Activated CD8-positive, alpha-beta memory T cell treated with anti-CD3 and anti-CD28 coated beads for 36 hours (primary cell): Measurements from ENCODE around the gene CACNA2D2. TPM values are rescaled to one million over a fixed set of nuclear protein-coding genes. Genes with fewer than 3 reads are reported as not detected.

Experiments
- CTCF ChIA-PET: fragments of 350-600 bp; sonication (Branson Sonifier 250); formaldehyde crosslinking; loops from one replicate; lab custom pipeline; 2021; ENCODE audit warnings: antibody characterized with exemption; lab: Charles Lee
- POLR2A ChIA-PET: fragments of 350-600 bp; sonication (Branson Sonifier 250); formaldehyde crosslinking; loops from one replicate; lab custom pipeline; 2021; ENCODE audit warnings: antibody characterized with exemption; lab: Charles Lee
- total RNA-seq, 2 experiments: library from RNA; stranded (reverse); gene quantifications; one replicate each; pipeline ENCODE4 v1.2.3, GENCODE V29; 2021

CACNA2D2 gene
- total RNA-seq, 2 experiments from 2014 or later, result 0.55 to 0.67 TPM

DNA sequence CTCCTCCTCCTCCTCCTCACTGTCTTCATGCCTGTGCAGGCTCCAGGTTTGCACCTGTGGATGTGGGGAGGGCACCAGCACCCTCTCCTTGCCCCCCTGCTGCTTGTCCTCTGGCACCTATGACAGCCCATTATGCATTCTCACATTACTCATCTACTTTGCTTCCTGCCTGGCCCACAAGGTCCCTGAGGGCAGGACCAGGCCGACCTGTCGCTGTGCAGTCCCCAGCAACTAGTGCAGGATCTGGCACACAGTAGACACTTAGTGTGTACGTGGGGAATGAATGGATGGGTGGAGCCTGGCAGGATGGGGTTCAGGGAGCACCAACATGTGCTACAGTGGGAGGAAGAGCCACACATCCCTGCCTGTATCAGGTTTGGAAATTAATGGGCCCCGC lies 85.8 kb downstream of the CACNA2D2 start:
- ChIA-PET CTCF (no interaction called here), POLR2A (no interaction called here)

GRCh38 chr3:50416736-50417636 lies 86.4 kb downstream of the CACNA2D2 start:
- ChIA-PET CTCF (no interaction called here), POLR2A (no interaction called here)

- POLR2A ChIA-PET, result no interaction called here
- CTCF ChIA-PET, result interaction anchor here (0.6 kb wide), 1 partner anchor 269 kb away, joined by 3 read pairs; no protein-coding TSS in a partner anchor
Measured at GRCh38 chr3:50415816-50416215, 87.6 kb downstream of the CACNA2D2 start.

- POLR2A ChIA-PET, result interaction anchor here (0.6 kb wide), 1 partner anchor 65 kb away, joined by 4 read pairs; no protein-coding TSS in a partner anchor
- CTCF ChIA-PET, result no interaction called here
Measured at GRCh38 chr3:50415061-50415460, 88.4 kb downstream of the CACNA2D2 start.

DNA sequence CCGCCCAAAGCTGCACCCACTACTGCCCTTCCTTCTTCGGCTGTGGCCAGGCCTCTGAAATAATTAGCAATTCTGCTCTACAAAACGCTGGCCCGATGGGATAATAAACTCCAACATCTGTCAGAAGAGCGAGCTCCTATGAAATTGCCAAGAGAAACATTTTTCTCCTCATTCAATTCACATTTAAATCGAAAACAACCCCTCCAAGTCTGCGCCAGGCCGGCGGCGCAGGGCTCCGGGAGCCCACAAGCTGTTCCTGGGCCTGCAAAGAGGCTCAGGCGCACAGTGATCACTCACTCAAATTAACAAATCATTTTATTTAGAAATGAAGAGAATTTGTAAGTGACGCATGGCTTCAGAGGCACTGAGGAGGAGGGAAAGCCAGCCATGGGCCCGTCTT lies 88.8 kb downstream of the CACNA2D2 start:
- CTCF ChIA-PET, result no interaction called here

DNA sequence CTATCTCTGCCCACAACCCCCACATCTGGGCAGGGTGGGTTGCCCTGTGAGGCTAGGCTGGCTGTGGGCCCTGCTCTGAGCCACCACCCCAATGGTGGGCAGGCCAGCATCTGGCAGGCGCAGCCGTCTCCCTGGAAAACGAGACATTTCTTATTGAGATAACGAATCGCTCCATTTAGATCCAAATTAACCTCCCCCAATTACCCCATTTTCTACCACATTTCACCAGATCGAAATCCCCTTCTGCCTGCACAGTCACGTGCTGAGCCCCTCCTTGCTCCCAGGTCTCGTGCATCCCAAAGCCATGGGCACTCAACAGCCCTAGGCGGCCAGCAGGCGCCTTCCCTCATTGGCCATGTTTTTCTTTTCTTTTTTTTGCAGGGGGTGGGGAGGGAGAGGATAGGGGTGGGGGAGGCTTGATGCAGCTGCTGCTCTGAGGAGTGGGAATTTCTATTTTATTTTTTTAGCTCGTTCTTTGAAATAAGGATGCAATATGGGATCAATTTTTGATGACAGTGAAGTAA lies 91.1 kb downstream of the CACNA2D2 start:
- CTCF ChIA-PET, result interaction anchor here (0.6 kb wide), 1 partner anchor 1496 kb away, joined by 3 read pairs; no protein-coding TSS in a partner anchor
- POLR2A ChIA-PET, result no interaction called here

More for the DNA sequence above, 88.8 kb downstream of the CACNA2D2 start:
- POLR2A ChIA-PET, result no interaction called here

DNA sequence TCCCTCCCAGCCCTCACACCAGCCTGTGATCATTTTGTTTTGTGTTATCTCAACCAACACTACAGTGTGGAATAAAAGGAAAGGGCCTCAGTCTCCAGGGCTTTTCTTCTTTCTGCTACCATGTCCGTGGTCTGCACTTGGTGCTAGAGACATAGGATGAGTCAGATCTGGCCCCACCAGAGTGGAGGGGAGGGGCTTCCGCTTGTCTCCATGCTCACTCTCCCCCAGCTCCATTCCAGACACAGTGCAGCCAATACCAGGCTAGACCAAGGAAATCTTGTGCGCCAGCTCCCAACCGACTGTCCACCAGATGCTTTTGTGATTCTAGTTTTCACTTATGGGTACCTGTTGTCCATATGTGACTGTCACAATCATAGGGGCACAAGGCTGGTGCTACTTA lies 92.2 kb downstream of the CACNA2D2 start:
- ChIA-PET CTCF (interaction anchor here (0.9 to 1.3 kb wide), 2 partner anchors 9 to 34 kb away, joined by 3 read pairs; no protein-coding TSS in a partner anchor), POLR2A (no interaction called here)

DNA sequence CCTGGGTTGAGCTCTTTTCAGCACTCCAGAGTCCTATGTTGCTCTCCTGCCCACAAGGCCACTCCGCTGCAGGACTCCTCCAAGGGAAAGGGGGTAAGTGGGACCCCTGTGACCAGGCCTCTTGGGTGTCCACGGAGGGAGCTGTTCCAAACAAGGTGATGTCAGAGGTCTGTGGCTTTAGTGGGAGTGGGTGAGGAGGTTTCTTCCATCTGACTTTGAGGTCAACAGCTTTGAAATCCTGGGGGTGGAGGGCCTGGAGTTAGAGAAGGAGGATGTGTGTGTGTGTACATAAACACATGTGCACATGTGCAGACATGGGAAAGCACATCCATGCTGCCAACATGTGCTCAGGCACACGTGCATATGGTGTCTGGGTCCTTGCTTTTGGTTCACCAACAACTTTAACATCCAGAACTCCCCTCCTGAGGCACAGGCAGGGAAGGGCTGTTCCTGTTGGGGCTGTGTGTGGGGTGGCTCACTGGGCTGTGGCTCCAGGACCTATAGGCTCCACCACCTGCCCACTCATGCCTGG lies 92.8 kb downstream of the CACNA2D2 start:
- ChIA-PET CTCF (interaction anchor here (0.9 to 1.3 kb wide), 3 partner anchors 9 to 34 kb away, joined by 3 read pairs; no protein-coding TSS in a partner anchor), POLR2A (no interaction called here)

DNA sequence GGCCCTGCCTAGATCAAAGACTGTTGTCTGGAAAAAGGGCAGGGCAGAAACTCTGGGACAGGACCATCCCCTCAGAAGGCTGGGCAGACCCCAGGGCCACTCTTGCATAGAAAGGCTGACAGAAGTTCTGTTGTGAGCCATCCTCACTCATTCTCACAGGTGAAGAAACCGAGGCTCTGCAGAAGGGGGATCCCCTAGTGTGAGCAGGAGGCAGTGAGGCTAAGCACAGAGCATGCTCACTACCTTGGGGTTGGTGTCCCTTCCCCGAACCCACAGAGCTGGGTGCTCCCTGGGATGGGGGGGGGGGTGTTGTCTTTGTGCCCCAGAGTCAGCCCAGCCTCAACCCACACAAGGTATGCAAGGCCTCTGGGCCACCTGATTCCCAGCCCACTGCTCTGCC lies 93.2 kb downstream of the CACNA2D2 start:
- ChIA-PET CTCF (interaction anchor here (1.1 to 1.3 kb wide), 2 partner anchors 20 to 33 kb away, joined by 3 read pairs; no protein-coding TSS in a partner anchor), POLR2A (no interaction called here)

GRCh38 chr3:50408443-50408944 lies 94.9 kb downstream of the CACNA2D2 start:
- CTCF ChIA-PET, result no interaction called here
- POLR2A ChIA-PET, result no interaction called here

DNA sequence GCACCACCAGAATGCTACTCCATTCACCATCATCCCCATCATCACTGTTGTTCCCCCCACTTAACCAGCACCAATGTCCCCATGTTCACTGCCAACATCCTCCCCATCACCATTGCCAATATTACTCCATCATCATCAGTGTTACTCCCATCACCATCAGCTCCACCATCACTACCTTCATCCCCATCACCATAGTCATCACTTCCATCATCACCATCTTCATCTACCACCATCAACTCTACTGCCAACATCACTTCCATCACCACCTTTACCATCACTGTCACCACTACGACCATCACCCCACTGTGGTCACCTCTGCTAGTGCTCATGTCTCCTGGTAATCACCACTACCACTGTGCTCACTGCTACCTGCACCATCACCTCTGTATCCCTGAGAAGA lies 96.9 kb downstream of the CACNA2D2 start:
- POLR2A ChIA-PET, result no interaction called here
- CTCF ChIA-PET, result no interaction called here

DNA sequence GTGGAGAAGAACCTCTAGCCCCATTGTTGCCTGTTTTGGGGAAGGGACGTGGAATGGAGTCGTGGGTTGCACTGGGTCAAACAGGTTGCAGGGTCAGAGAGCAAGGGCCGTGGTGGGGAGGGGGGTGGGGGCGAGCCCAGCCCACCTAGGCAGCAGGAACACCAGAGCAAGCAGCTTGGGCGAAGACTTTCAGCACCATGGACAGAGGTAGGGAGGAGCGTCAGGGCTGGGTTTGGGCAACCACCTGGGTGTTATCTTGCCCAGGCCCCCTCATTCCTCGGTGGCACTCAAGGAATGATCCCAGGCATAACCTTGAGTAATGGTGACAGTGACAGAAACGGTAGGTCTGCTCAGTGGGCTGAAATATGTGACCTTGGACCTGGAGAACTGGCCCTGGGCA lies 98.2 kb downstream of the CACNA2D2 start:
- ChIA-PET CTCF (no interaction called here), POLR2A (no interaction called here)

- ChIA-PET CTCF (no interaction called here), POLR2A (no interaction called here)
Measured at GRCh38 chr3:50401978-50402595, 101.3 kb downstream of the CACNA2D2 start.

DNA sequence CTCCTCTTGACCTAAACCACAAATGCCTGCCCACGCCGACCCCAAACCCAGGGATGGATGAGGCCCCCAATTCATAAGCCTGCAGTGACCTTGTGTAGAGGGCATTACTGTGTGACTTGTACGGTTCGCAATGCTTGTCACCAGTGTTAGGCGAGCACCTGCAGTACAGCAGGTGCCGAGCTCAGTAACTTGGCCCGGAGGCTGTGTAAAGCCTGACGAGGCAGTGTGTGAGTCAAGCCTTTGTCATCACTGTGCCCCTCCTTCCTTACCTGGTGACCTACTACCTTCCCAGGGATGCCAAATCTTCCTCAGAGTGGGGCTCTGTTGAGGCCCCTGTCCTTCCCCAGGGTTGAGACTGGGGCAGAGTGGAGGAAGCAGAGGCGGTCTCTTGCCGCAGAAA lies 106.9 kb downstream of the CACNA2D2 start:
- POLR2A ChIA-PET, result no interaction called here

GRCh38 chr3:50395070-50395860 lies 108.2 kb downstream of the CACNA2D2 start:
- ChIA-PET POLR2A (no interaction called here), CTCF (no interaction called here)

More for the DNA sequence above, 106.9 kb downstream of the CACNA2D2 start:
- CTCF ChIA-PET, result no interaction called here

DNA sequence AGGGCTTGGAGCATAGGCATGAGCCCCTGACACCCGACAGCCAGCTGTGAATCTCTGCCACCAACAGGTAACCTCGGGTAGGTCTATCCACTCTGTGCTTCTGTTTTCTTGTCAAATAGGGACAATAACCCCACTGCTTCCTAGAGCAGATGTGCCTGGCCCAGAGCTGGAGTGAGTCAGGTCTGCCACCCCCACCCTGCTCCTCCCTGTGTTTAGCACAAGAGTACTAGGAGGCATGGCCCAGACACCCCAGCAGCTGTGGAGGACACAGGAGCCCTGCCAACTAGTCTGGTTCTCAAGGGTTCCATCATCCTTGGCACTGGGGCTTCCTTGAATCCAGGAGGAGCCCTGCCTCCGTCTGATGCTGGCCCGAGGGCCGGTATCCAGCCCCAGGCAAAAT lies 110.4 kb downstream of the CACNA2D2 start:
- CTCF ChIA-PET, result no interaction called here
- POLR2A ChIA-PET, result no interaction called here

DNA sequence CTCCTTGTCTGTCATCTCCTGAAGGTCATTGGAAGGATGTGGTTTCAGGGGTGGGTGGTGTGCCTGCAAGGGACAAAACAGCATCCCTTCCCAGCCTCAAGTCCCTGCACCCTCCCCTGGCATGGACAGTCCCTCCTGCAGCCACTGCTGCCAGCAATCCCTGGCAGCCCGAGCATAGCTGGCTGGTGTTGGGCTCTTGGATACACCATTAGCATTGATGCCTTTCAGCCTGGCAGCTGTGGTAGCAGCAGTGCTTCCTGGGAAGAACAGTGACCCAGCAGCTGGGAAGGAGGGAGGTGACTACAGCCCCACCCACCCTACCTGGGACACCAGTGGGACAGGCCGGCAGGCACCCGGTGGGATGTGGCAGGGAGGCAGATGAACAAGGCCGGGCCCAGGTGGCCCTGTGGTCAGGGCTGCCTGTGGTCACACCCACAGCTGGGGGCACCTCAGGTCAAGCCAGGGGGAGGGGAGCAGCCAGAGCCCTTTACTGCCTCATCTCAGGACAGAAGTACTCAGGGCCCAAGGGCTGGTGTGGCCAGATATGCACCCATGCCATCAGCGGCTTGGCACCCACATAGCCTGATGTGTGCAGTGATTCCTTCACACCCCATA lies 111.2 kb downstream of the CACNA2D2 start:
- CTCF ChIA-PET, result no interaction called here
- POLR2A ChIA-PET, result no interaction called here

DNA sequence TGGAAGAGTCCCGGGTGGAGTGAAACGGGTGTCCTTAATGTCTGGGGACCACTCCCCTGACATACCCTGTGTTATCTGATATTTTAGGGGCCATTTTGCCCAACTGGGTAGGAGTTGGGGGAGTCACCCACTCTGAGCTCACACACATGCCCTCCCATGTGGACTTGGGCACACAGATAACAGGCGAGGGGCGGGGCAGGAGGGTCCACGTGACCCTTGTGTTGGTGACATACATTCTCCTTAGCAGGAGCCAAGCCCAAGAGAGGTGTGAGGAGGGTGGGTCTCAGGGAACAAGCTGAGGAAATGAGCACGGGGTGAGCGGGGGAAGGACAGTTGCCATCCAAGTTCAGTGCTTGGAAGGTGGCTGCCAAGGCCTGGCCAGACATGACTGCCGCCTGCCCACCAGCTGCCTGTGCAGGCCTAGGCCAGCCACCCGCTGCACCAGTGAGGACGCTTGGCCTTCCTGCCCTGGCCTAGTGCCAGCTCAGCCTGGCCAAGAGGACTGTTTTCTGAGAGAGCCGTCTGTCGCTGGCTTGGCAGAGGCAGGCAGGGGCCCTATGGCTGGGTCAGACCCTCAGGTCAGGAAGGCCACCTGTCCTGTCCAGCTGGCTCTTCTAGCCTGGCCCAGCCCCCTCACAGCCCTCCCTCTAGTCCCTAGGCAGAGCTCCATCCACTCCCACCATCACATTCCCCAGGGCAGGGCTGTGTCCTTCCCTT lies 112.8 kb downstream of the CACNA2D2 start:
- ChIA-PET POLR2A (no interaction called here), CTCF (no interaction called here)
